Stimulated activated CD8-positive, alpha-beta memory T cell treated with anti-CD3 and anti-CD28 coated beads, Interleukin-15, amount 100 ng/mL, for 24 hours (primary cell): ENCODE data around the gene CDK19.

ENCODE experiments used
- DNase-seq: peaks from one replicate; pipeline ENCODE4 v3.0.0-alpha.2; 2020; ENCODE audit warnings: low read depth

The CDK19 gene

GRCh38 chr6:110703010-110703905 is 112.0 kb downstream of the CDK19 start:
- DNase-seq, result no peak

- DNase-seq, result no peak
These were observed 115.5 kb downstream of the CDK19 start for GRCh38 chr6:110699780-110700179.

GRCh38 chr6:110693994-110694393 is 121.3 kb downstream of the CDK19 start:
- DNase-seq, result no peak

- no peak for DNase-seq
These were observed 122.0 kb downstream of the CDK19 start for GRCh38 chr6:110693296-110693695.

GRCh38 chr6:110690916-110691315 is 124.4 kb downstream of the CDK19 start:
- DNase-seq, result no peak

GRCh38 chr6:110690106-110690654 is 125.1 kb downstream of the CDK19 start:
- DNase-seq, result no peak

GRCh38 chr6:110689275-110689935 is 125.9 kb downstream of the CDK19 start:
- DNase-seq, result no peak

- no peak for DNase-seq
These were observed 126.5 kb downstream of the CDK19 start for GRCh38 chr6:110688661-110689268.

GRCh38 chr6:110687326-110687725 is 127.9 kb downstream of the CDK19 start:
- DNase-seq, result no peak

- no peak for DNase-seq
These were observed 132.0 kb downstream of the CDK19 start for GRCh38 chr6:110683241-110683640.

GRCh38 chr6:110682460-110682853 is 132.8 kb downstream of the CDK19 start:
- no peak for DNase-seq

- no peak for DNase-seq
These were observed 133.5 kb downstream of the CDK19 start for GRCh38 chr6:110681543-110682459.

GRCh38 chr6:110676396-110676795 is 138.9 kb downstream of the CDK19 start:
- no peak for DNase-seq

GRCh38 chr6:110674096-110674495 is 141.2 kb downstream of the CDK19 start:
- DNase-seq, result no peak

GRCh38 chr6:110672122-110672521 is 143.1 kb downstream of the CDK19 start:
- no peak for DNase-seq

- DNase-seq, result no peak
These were observed 143.8 kb downstream of the CDK19 start for GRCh38 chr6:110671447-110671846.

GRCh38 chr6:110665600-110665999 is 149.7 kb downstream of the CDK19 start:
- DNase-seq, result no peak

- no peak for DNase-seq
These were observed 150.3 kb downstream of the CDK19 start for GRCh38 chr6:110664933-110665332.

- DNase-seq, result no peak
These were observed 152.6 kb downstream of the CDK19 start for GRCh38 chr6:110662490-110663211.

- no peak for DNase-seq
These were observed 153.9 kb downstream of the CDK19 start for GRCh38 chr6:110661414-110661813.
